ENCODE measurements around the gene TMPRSS6. TPM values are rescaled to one million over a fixed set of nuclear protein-coding genes. Genes with fewer than 3 reads are reported as not detected.

TMPRSS6 gene
- total RNA-seq, 6 experiments from 2014 or later: not detected

DNA sequence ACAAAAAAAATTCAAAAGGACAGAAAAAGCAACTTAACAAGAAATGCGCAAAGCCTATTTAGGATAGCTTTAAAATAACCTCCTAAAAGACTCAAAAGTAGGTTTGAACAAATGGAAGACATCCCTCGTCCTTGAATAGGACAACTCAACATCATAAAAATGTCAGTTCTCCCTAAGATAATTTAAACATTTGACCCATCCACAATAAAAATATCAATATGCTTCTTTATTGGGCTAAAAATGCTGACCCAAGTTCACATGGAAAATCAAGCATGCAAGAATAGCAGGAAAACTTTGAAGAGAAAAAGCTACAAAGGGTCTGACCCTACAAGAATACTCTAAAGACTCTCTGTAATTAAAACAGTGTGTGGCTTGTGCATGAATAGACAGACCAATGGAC is 70.0 kb downstream of the TMPRSS6 start:
- TF ChIP-seq, protein P1, sequence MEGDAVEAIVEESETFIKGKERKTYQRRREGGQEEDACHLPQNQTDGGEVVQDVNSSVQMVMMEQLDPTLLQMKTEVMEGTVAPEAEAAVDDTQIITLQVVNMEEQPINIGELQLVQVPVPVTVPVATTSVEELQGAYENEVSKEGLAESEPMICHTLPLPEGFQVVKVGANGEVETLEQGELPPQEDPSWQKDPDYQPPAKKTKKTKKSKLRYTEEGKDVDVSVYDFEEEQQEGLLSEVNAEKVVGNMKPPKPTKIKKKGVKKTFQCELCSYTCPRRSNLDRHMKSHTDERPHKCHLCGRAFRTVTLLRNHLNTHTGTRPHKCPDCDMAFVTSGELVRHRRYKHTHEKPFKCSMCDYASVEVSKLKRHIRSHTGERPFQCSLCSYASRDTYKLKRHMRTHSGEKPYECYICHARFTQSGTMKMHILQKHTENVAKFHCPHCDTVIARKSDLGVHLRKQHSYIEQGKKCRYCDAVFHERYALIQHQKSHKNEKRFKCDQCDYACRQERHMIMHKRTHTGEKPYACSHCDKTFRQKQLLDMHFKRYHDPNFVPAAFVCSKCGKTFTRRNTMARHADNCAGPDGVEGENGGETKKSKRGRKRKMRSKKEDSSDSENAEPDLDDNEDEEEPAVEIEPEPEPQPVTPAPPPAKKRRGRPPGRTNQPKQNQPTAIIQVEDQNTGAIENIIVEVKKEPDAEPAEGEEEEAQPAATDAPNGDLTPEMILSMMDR (IDR thresholded peaks at IDR 0.05): no peak
- Mint-ChIP-seq H3K9me3 (no peaks in the 10 kb centered on the region), H3K27ac (no peak overlapping the region), H3K27me3 (ENCODE audit: insufficient read depth) (peaks cover 14% of the 10 kb centered on the region), H3K4me1 (ENCODE audit: low read depth) (peaks cover 18% of the 10 kb centered on the region), H3K36me3 (ENCODE audit: low read depth) (no peaks in the 10 kb centered on the region), H3K4me3 (no peak overlapping the region)
- DNase-seq: no peak

DNA sequence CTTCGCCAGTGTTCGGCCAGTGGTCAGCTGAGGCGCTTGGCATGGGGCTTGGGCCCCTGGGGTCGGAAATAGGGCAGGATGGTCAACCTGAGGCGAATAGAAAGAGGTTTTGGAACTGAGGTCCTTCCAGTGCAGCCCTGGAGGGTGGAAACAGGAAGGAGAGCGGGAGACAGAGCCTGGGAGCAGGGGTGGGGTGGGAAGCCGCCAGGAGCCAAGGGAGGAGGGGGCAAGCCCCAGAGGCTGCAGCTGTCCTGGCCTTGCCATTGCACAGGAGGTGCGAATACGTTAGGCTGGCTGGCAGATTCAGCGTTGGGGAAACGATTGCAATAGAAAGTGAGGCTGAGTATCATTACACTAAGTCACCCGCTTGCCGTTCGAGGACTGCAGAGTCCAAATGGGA is 71.8 kb downstream of the TMPRSS6 start:
- TF ChIP-seq, protein P1 (IDR thresholded peaks at IDR 0.05): no peak
- no peaks in the 10 kb centered on the region for H3K9me3 Mint-ChIP-seq
- DNase-seq: no peak
- H3K27me3 Mint-ChIP-seq (ENCODE audit: insufficient read depth): peaks cover 14% of the 10 kb centered on the region
- H3K27ac Mint-ChIP-seq: no peak overlapping the region
- no peaks in the 10 kb centered on the region for H3K36me3 Mint-ChIP-seq (ENCODE audit: low read depth)
- H3K4me1 Mint-ChIP-seq (ENCODE audit: low read depth): peaks cover 18% of the 10 kb centered on the region
- H3K4me3 Mint-ChIP-seq: no peak overlapping the region

DNA sequence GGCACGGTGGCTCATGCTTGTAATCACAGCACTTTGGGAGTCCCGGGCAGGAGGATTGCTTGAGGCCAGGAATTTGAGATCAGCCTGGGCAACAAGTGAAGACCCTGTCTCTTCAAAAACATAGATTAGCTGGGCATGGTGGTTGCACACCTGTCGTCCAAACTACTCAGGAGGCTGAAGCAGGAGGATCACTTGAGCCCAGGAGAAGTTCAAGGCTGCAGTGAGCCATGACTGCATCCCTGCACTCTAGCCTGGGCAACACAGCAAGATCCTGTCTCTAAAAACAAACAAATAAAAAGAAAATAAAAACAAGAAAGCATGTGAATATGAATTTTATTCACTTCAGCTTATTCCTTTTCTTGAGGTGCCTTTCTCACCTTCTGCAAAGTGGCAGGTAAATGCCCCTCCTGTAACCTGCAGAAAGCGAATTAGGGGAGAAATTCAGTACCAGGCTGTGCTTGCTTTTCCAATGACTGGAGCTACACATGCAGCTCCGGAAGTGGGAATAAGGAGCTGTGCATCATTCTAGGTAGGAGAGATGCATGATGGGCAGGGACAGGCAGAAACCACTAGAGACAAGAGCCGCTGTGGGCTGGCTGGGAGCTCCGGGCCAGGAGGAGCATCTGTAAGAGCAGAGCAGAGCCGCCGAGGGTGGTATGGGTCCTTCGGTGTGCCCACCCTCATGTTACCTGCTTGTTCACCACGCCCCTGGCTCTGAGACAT is 72.7 kb downstream of the TMPRSS6 start:
- H3K4me3 Mint-ChIP-seq: no peak overlapping the region
- H3K36me3 Mint-ChIP-seq (ENCODE audit: low read depth): no peaks in the 10 kb centered on the region
- H3K27ac Mint-ChIP-seq: no peak overlapping the region
- no peak for DNase-seq
- TF ChIP-seq, protein P1 (IDR thresholded peaks at IDR 0.05): no peak
- H3K9me3 Mint-ChIP-seq: no peaks in the 10 kb centered on the region
- peaks cover 14% of the 10 kb centered on the region for H3K27me3 Mint-ChIP-seq (ENCODE audit: insufficient read depth)
- H3K4me1 Mint-ChIP-seq (ENCODE audit: low read depth): peaks cover 18% of the 10 kb centered on the region

DNA sequence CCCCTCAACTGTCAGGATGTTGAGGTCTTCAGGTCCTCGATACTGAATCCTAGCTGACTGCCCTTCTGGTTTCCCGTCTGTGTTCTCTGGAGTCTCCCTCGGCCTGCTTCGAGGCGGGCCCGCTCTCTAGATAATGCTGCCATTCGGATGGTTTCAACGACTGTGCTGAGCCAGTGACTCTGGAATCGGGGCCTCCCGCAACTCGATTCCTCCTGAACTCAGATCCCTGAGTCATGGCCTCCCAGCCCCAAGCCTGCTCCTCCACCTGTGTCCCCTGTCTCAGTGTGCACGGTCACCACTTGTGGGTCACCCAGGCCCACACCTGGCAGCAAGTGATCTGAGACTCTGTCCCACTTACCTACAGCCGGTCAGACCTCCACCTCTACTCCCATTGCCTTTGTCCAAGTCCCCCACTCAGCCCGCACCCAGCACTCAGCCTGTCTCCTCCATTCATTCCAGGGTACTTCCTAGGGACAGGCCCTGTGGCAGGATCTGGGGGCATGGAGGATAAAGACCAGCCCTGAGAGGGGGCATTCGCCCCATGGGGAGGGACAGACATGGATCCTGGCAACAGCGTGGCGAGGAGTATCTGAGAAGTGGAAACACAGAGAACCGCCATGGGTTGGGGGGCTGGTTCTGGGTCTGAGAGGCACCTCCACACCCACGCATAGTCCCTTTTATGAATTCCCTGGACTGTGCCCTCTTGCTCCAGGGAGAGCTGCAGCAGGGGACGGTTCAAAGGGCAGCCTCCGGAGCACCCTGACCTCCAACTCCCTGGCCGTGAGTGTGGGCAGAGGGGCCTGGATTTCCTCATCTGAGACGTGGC is 75.7 kb downstream of the TMPRSS6 start:
- no peaks in the 10 kb centered on the region for H3K4me1 Mint-ChIP-seq (ENCODE audit: low read depth)
- no peak overlapping the region for H3K27ac Mint-ChIP-seq
- DNase-seq: no peak
- H3K36me3 Mint-ChIP-seq (ENCODE audit: low read depth): no peaks in the 10 kb centered on the region
- peaks cover 16% of the 10 kb centered on the region for H3K27me3 Mint-ChIP-seq (ENCODE audit: insufficient read depth)
- TF ChIP-seq, protein P1 (IDR thresholded peaks at IDR 0.05): no peak
- no peaks in the 10 kb centered on the region for H3K9me3 Mint-ChIP-seq
- no peak overlapping the region for H3K4me3 Mint-ChIP-seq

DNA sequence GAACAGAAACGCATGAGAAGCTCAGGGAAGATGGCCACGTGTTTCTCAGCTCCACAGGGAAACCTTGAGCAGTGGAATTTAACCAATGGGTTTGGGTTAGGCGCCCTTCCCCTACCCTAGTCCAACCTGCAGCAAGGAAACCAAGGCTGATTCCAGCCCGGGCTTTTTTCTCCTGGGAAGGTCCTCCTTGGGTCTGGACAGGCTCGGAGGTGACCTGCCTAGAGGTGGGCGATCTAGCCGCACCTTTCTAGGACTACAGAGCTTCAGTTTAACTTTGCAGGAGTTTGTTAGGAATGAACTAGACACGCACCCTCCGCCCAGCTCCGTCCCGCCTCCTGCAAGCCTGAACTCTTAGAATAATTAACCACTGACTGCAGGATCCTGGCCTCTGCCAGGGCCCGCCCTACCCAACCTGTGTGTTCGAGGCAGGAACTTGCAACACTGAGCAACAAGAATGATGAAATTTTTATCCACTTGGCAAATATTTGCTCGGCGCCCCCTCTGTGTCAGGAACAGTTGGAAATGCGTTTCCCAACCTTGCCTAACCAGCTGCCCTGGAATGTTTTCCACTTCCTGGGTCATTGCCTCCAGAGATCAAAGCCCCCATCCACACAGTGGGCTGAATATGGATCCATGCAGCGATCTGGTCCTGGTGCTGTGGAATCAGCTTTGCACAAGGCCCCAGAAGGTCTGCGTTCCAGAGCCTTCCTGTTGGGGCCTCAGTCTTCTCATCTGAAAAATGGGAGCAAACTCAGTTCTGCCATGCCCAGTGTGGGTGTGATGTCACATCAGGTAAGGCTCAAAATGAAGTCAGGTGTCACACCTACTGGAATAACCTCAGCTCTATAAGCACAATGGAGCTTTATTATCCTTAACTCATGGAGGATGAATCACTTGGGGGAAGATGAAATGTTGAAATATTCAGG is 76.7 kb downstream of the TMPRSS6 start:
- Mint-ChIP-seq H3K36me3 (ENCODE audit: low read depth) (no peaks in the 10 kb centered on the region), H3K4me1 (ENCODE audit: low read depth) (no peaks in the 10 kb centered on the region), H3K27me3 (ENCODE audit: insufficient read depth) (peaks cover 16% of the 10 kb centered on the region), H3K4me3 (no peak overlapping the region), H3K27ac (no peak overlapping the region), H3K9me3 (no peaks in the 10 kb centered on the region)
- no peak for DNase-seq
- TF ChIP-seq, protein P1 (IDR thresholded peaks at IDR 0.05): no peak

Measured in HFFc6 (cell line).